Medulla oblongata (tissue), 1 donor: Measurements from ENCODE around the gene GZMM.
"Not testable (repeated sequence)": the region's sequence is repeated elsewhere in the genome, so short reads cannot be mapped to it uniquely, and the experiment has no call there.

Experiments
- DNase-seq: peaks from one replicate; pipeline ENCODE4 v3.0.0-alpha.2; 2015; ENCODE audit errors: extremely low spot score

Gene GZMM

GRCh38 chr19:582497-583197 lies 38.8 kb downstream of the GZMM start:
- DNase-seq = no peak

- no peak for DNase-seq
Measured at GRCh38 chr19:583198-583967, 39.5 kb downstream of the GZMM start.

- DNase-seq = no peak
Measured at GRCh38 chr19:583968-584239, 40.1 kb downstream of the GZMM start.

GRCh38 chr19:584240-585001 lies 40.6 kb downstream of the GZMM start:
- peak; percentile 37 for DNase-seq

GRCh38 chr19:585146-585545 lies 41.3 kb downstream of the GZMM start:
- DNase-seq = not testable (repeated sequence)

- DNase-seq = no peak
Measured at GRCh38 chr19:585551-586110, 41.8 kb downstream of the GZMM start.

GRCh38 chr19:588093-588740 lies 44.4 kb downstream of the GZMM start:
- peak; percentile 91 for DNase-seq

GRCh38 chr19:588741-589692 lies 45.2 kb downstream of the GZMM start:
- no peak for DNase-seq

GRCh38 chr19:589693-590395 lies 46.0 kb downstream of the GZMM start, which contains the start of gene HCN2:
Gene HCN2, plus strand, starts transcription at chr19:589881. Its CDS starts 65 bp downstream, at chr19:589946.
- DNase-seq = no peak

GRCh38 chr19:590396-590745 lies 46.5 kb downstream of the GZMM start:
- DNase-seq = no peak

GRCh38 chr19:590750-591098 lies 46.9 kb downstream of the GZMM start:
- no peak for DNase-seq

- peak; percentile 33 for DNase-seq
Measured at GRCh38 chr19:591099-591958, 47.5 kb downstream of the GZMM start.

- no peak for DNase-seq
Measured at GRCh38 chr19:592101-592500, 48.2 kb downstream of the GZMM start.

- DNase-seq = no peak
Measured at GRCh38 chr19:593055-593454, 49.2 kb downstream of the GZMM start.

GRCh38 chr19:593505-593904 lies 49.7 kb downstream of the GZMM start:
- no peak for DNase-seq

- no peak for DNase-seq
Measured at GRCh38 chr19:594265-594870, 50.5 kb downstream of the GZMM start.

GRCh38 chr19:595326-596262 lies 51.7 kb downstream of the GZMM start:
- DNase-seq = no peak

- no peak for DNase-seq
Measured at GRCh38 chr19:596263-596655, 52.4 kb downstream of the GZMM start.
